ENCODE data around the gene HSF5.
"Not testable (repeated sequence)": the region's sequence is repeated elsewhere in the genome, so short reads cannot be mapped to it uniquely, and the experiment has no call there.

The HSF5 gene

DNA sequence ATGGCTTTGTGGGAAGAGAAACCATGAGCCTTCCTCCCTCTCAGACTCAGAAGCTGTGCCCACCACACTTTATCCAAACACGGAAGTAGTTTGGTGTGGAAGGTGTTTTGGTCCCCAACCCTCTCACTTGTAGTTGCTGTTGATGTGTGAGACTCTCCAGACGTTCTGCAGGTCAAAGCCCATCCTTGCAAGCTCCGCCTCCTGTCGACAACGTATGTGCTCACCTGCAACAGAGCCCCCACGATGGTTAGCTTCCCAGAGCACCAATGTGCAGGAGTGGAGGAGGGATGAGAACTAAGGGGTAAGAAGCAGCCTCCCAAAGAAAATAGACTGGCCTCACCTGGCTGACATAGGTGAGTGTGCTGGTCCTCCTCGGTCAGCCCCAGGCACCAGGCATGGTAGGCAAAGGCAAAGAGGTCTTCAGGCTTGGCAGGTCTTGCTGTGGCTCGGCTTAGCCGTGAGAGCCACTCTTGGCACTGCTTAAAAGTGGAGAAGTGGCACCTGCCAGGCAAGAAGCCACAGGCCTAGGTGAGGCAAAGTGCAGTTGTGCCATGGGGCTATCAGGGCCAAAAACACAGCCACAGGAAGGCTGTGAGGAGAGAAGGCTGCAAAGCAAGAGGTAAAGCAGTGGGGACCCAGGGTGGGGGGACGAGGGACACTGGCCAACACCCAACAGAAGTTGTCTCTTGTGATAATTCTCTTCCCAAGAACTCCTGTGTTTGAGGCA is 20.3 kb upstream of the HSF5 start:
- TF ChIP-seq POLR2A (IDR thresholded peaks at IDR 0.05; ENCODE audit: low read depth, low read length): no peak
- FAIRE-seq (no peak), DNase-seq (ENCODE audit: insufficient read length, low spot score) (no peak)

- FAIRE-seq: no peak
- no peak for DNase-seq (ENCODE audit: insufficient read length, low spot score)
Observed at GRCh38 chr17:58507123-58507634, 19.0 kb upstream of the HSF5 start.

DNA sequence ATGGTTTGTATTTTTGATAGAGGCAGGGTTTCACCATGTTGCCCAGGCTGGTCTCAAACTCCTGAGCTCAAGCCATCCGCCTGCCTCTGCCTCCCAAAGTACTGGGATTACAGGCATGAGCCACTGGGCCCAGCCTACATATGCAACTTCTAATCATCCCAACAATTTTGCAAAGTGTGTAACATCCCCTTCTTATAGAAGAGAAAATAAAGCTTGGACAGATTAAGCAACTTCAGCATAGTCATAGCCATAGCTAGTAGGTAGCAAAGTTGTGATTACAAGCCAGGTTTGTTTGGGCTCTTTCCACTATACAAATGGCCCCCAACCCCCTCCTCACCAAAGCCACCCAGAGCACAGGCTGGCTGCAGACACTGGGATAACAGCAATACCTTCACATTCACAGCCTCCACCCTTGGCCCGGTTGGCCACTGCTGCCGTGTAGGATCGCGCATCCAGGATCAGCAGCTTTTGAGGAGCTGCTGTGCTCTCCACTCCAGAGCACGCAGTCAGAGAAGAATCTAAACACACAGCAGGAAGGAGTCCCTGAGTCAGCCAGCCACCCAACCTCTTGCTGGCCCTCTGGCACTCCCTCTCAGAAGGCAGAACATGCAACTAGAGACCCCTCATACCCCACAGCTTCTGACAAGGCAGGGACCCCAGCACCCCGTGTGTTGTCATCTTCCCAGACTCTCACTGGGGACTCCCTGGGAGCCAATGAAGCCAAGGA is 18.3 kb upstream of the HSF5 start:
- FAIRE-seq: no peak
- DNase-seq (ENCODE audit: insufficient read length, low spot score): no peak
- no peak for TF ChIP-seq POLR2A (IDR thresholded peaks at IDR 0.05; ENCODE audit: low read depth, low read length)

More at GRCh38 chr17:58507123-58507634, 19.0 kb upstream of the HSF5 start:
- TF ChIP-seq POLR2A (IDR thresholded peaks at IDR 0.05; ENCODE audit: low read depth, low read length): no peak

DNA sequence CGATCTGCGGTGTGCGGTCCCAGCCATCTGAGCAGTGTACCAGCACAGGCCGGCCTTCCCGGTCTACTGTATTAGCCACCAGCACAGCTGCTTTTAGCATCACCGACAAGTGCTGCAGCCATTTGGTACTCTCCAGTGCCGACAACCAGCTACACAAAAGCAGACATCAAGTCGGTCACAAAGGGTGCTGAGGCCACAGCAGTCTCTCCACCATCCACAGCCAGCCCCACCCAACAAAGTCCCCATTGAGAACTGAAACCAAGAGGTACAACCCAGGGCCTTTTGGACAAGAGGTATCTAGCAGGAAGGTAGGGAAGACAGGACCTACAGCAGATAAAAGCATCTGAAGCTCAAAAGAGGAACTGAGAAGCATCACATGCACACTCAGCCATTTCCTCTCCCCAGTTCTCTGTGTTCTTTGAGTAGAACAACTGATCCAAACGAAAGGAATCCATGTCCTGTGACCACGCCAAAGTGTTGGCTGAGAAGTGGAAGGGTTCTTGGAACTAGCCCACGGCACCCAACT is 16.7 kb upstream of the HSF5 start:
- DNase-seq (ENCODE audit: insufficient read length, low spot score) (no peak), FAIRE-seq (no peak)
- no peak for TF ChIP-seq POLR2A (IDR thresholded peaks at IDR 0.05; ENCODE audit: low read depth, low read length)

- no peak for TF ChIP-seq POLR2A (IDR thresholded peaks at IDR 0.05; ENCODE audit: low read depth, low read length)
- no peak for DNase-seq (ENCODE audit: insufficient read length, low spot score)
- FAIRE-seq: no peak
Observed at GRCh38 chr17:58503866-58504265, 15.7 kb upstream of the HSF5 start.

- not testable (repeated sequence) for FAIRE-seq; DNase-seq (ENCODE audit: insufficient read length, low spot score)
Observed at GRCh38 chr17:58503134-58503533, 14.9 kb upstream of the HSF5 start.

DNA sequence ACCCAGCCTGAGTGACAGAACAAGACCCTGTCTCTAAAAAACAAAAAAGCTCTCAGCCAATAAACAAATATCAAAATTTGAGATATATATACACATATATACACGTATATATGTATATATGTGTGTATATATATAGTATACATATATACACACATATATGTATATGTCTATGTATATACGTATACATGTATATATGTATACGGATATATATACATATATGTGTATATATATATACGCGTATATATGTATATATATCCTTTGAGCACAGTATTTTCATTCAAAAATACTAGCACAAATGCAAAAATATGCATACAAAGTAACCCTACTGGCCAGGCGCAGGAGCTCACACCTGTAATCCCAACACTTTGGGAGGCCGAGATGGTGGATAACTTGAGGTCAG is 13.2 kb upstream of the HSF5 start:
- TF ChIP-seq POLR2A (IDR thresholded peaks at IDR 0.05; ENCODE audit: low read depth, low read length): no peak
- DNase-seq (ENCODE audit: insufficient read length, low spot score) (no peak), FAIRE-seq (no peak)

- DNase-seq (ENCODE audit: insufficient read length, low spot score) (no peak), FAIRE-seq (no peak)
- TF ChIP-seq POLR2A (IDR thresholded peaks at IDR 0.05; ENCODE audit: low read depth, low read length): no peak
Observed at GRCh38 chr17:58498177-58498828, 10.1 kb upstream of the HSF5 start.

DNA sequence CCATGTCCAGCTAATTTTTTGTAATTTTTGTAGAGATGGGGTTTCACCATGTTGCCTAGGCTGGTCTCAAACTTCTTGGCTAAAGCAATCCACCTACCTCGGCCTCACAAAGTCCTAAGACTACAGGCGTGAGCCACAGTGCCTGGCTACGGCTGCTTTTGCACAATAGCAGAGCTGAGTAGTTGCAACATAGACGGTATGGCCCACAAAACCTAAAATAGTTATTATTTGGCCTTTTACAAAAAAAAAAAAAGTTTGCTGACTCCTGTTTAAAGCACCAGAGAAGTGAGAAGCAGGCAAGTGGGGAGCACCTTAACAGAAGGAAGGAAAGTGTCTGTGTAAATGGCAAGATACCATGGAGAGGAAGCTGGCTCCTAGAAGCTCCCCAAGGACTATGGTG is 5.3 kb upstream of the HSF5 start:
- DNase-seq (ENCODE audit: insufficient read length, low spot score) (no peak), FAIRE-seq (no peak)
- TF ChIP-seq POLR2A (IDR thresholded peaks at IDR 0.05; ENCODE audit: low read depth, low read length): no peak

DNA sequence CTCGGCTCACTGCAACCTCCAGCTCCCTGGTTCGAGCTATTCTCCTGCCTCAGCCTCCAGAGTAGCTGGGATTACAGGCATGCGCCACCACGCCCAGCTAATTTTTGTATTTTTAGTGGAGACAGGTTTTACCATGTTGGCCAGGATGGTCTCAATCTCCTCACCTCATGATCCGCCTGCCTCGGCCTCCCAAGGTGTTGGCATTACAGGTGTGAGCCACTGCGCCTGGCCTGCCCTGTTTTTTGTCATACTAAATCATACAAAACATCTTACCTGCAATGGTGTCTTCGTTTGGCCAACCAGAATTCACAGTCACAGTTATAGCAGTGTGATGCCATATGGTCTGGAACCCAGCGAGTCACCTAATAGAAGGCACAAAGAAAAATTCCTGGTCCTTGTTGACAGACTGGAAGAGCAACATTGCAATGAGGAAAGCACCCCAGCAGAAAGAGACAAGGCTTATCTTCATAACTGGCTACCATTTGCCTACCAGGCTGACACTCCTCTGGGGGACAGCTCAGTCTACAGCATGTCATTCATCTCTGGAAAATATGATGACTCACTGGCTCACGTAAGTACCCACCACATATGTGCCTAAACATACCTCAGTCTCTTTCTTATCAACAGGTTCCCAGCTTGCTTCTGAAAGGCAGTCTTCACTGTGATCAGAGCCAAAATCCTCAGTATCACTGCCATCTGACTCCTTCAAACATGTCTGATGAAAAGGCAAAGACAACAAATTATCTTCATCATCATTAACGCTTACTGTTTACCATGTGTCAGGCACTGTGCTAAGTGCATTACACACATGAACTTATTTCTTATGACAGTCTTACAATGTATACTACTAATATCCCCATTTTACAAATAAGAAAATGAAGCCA is 4.3 kb upstream of the HSF5 start:
- DNase-seq (ENCODE audit: insufficient read length, low spot score) (no peak), FAIRE-seq (no peak)
- no peak for TF ChIP-seq POLR2A (IDR thresholded peaks at IDR 0.05; ENCODE audit: low read depth, low read length)

- no peak for FAIRE-seq
- no peak for TF ChIP-seq POLR2A (IDR thresholded peaks at IDR 0.05; ENCODE audit: low read depth, low read length)
- no peak for DNase-seq (ENCODE audit: insufficient read length, low spot score)
Observed at GRCh38 chr17:58491510-58492045, 3.4 kb upstream of the HSF5 start.

GRCh38 chr17:58488428-58488890 is 251 bp upstream of the HSF5 start:
- TF ChIP-seq POLR2A (IDR thresholded peaks at IDR 0.05; ENCODE audit: low read depth, low read length): no peak
- FAIRE-seq: no peak
- no peak for DNase-seq (ENCODE audit: insufficient read length, low spot score)

DNA sequence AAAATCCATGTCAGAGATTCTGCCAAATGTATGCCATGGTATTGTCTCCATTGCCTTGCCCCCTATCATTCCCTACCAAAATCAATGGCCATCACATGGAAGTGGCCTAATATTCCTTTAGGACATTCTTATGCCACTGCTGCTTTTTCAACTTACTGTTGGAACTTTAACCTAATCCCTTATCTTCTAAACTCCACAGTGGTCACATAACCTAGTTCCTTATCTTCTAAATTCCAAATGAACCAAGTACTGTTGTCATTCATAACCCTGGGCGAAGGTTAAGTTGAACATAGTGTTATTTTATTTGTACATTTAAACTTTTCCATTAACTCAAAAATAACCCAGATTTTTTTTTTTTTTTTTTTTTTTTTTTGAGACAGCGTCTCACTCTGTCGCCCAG is 3.6 kb downstream of the HSF5 start:
- DNase-seq (ENCODE audit: insufficient read length, low spot score) (no peak), FAIRE-seq (no peak)
- TF ChIP-seq POLR2A (IDR thresholded peaks at IDR 0.05; ENCODE audit: low read depth, low read length): no peak

GRCh38 chr17:58481798-58482197 is 6.4 kb downstream of the HSF5 start:
- not testable (repeated sequence) for FAIRE-seq; DNase-seq (ENCODE audit: insufficient read length, low spot score)
